H1 (cell line): ENCODE data around the gene UTS2R. TPM values are rescaled to one million over a fixed set of nuclear protein-coding genes. Genes with fewer than 3 reads are reported as not detected.

ENCODE experiments used
- CTCF ChIA-PET: fragments of 300-600 bp; sonication (Branson Sonifier 250); formaldehyde crosslinking; loops from one replicate; lab custom pipeline; 2021; ENCODE audit not compliant: partially characterized antibody; lab: Charles Lee
- POLR2A ChIA-PET: fragments of 300-600 bp; sonication (Branson Sonifier 250); formaldehyde crosslinking; loops from one replicate; lab custom pipeline; 2021; ENCODE audit warnings: inconsistent platforms; ENCODE audit not compliant: partially characterized antibody; lab: Charles Lee
- DNase-seq, 2 experiments: peaks; one replicate each; pipeline versions ENCODE4 v3.0.0 to v3.0.0-alpha.2; 2010 to 2022; ENCODE audit warnings: low spot score in 2 of 2, low read depth in 1 of 2, mixed read lengths in 1 of 2
- FAIRE-seq: peaks from 2 replicates; lab custom pipeline; 2011; peaks lifted over from hg19 to GRCh38; lab: Jason Lieb, UNC
- H2AFZ ChIP-seq: 2 replicates; pipeline ENCODE4 v1.8.1; 2012; ENCODE audit warnings: low read length, inconsistent platforms
- H2AK5ac ChIP-seq: 2 replicates; pipeline ENCODE4 v1.6.1; 2013; ENCODE audit warnings: low read depth, low read length
- H2BK120ac ChIP-seq: replicated peaks from 2 replicates; pipeline ENCODE3; 2013; ENCODE audit warnings: low read depth, low read length, inconsistent platforms
- H2BK12ac ChIP-seq: 2 replicates; pipeline ENCODE4 v1.6.1; 2013; ENCODE audit warnings: low read depth, low read length
- H2BK15ac ChIP-seq: 2 replicates; pipeline ENCODE4 v1.6.1; 2013; ENCODE audit warnings: low read length
- H2BK20ac ChIP-seq: 2 replicates; pipeline ENCODE4 v1.6.1; 2013; ENCODE audit warnings: low read length
- H2BK5ac ChIP-seq: 2 replicates; pipeline ENCODE4 v1.6.1; 2013; ENCODE audit warnings: low read depth, low read length
- H3K14ac ChIP-seq: 2 replicates; pipeline ENCODE4 v1.6.1; 2013; ENCODE audit warnings: inconsistent platforms; ENCODE audit not compliant: insufficient read length
- H3K18ac ChIP-seq: 2 replicates; pipeline ENCODE4 v1.6.1; 2013; ENCODE audit warnings: low read length; ENCODE audit errors: extremely low read depth
- H3K23ac ChIP-seq: 2 replicates; pipeline ENCODE4 v1.6.1; 2013; ENCODE audit warnings: inconsistent platforms; ENCODE audit not compliant: insufficient read length
- H3K23me2 ChIP-seq: 2 replicates; pipeline ENCODE4 v1.6.1; 2013; ENCODE audit warnings: low read depth, low read length
- H3K27ac ChIP-seq: 2 replicates; pipeline ENCODE4 v1.6.1; 2011; ENCODE audit warnings: low read depth, low read length, inconsistent platforms
- H3K27me3 ChIP-seq, 4 experiments: replicated peaks in 1 of 4; 1 replicate in 1 of 4; 2 replicates in 3 of 4; pipeline versions ENCODE4 v1.6.1 to v1.8.1; 2011 to 2013; ENCODE audit warnings: low read length in 3 of 4, mild to moderate bottlenecking in 3 of 4, inconsistent platforms in 2 of 4, mixed read lengths in 2 of 4, moderate library complexity in 1 of 4; ENCODE audit not compliant: control insufficient read depth in 3 of 4, insufficient read depth in 3 of 4; ENCODE audit errors: extremely low read depth in 1 of 4
- H3K36me3 ChIP-seq, 4 experiments: 2 replicates each; pipeline versions ENCODE4 v1.6.1 to v1.8.1; 2011 to 2013; ENCODE audit warnings: mild to moderate bottlenecking in 4 of 4, low read length in 3 of 4, moderate library complexity in 2 of 4, control low read depth in 1 of 4, inconsistent platforms in 1 of 4; ENCODE audit not compliant: insufficient read depth in 4 of 4, control insufficient read depth in 2 of 4
- H3K4ac ChIP-seq: replicated peaks from 2 replicates; pipeline ENCODE3; 2013; ENCODE audit warnings: low read length, low read depth, mixed read lengths, inconsistent platforms; ENCODE audit not compliant: insufficient read length
- H3K4me1 ChIP-seq, 4 experiments: replicated peaks in 1 of 4; 1 replicate in 1 of 4; 2 replicates in 3 of 4; pipeline versions ENCODE4 v1.6.1 to v1.8.1; 2011 to 2013; ENCODE audit warnings: low read length in 3 of 4, inconsistent platforms in 2 of 4, mixed read lengths in 1 of 4; ENCODE audit not compliant: insufficient read depth in 4 of 4, control insufficient read depth in 3 of 4
- H3K4me2 ChIP-seq, 2 experiments: 2 replicates each; pipeline versions ENCODE4 v1.6.1 to v1.8.1; 2011 to 2013; ENCODE audit warnings: low read depth in 2 of 2, low read length in 2 of 2, control low read depth in 1 of 2, inconsistent platforms in 1 of 2, mild to moderate bottlenecking in 1 of 2; ENCODE audit not compliant: insufficient read depth in 1 of 2
- H3K4me3 ChIP-seq, 4 experiments: fragments of 200-600, 300-600 bp in 1 of 4; sonication (generic), shearing (Covaris generic), sonication (Bioruptor Twin) in 1 of 4; 2 replicates each; pipeline versions ENCODE4 v1.5.1 to v1.8.1; 2011 to 2016; ENCODE audit warnings: low read length in 4 of 4, low read depth in 3 of 4, control low read depth in 2 of 4, inconsistent platforms in 2 of 4, mild to moderate bottlenecking in 2 of 4, mixed read lengths in 1 of 4, moderate library complexity in 1 of 4; ENCODE audit not compliant: insufficient read depth in 2 of 4; ENCODE audit errors: extremely low read depth in 1 of 4
- H3K56ac ChIP-seq: replicated peaks from 2 replicates; pipeline ENCODE3; 2013; ENCODE audit warnings: low read depth, mild to moderate bottlenecking, mixed read lengths, low read length, inconsistent platforms; ENCODE audit not compliant: insufficient read length
- H3K79me1 ChIP-seq: 2 replicates; pipeline ENCODE4 v1.6.1; 2013; ENCODE audit warnings: low read depth, low read length, control low read depth
- H3K79me2 ChIP-seq, 2 experiments: 2 replicates each; pipeline versions ENCODE4 v1.6.1 to v1.8.1; 2012 to 2013; ENCODE audit warnings: low read length in 2 of 2, mild to moderate bottlenecking in 2 of 2, inconsistent platforms in 1 of 2; ENCODE audit not compliant: insufficient read depth in 2 of 2, control insufficient read depth in 1 of 2
- H3K9ac ChIP-seq, 4 experiments: replicated peaks in 1 of 4; 1 replicate in 1 of 4; 2 replicates in 3 of 4; pipeline versions ENCODE4 v1.6.1 to v1.8.1; 2011 to 2013; ENCODE audit warnings: low read depth in 3 of 4, low read length in 3 of 4, control low read depth in 2 of 4, mild to moderate bottlenecking in 2 of 4, moderate library complexity in 2 of 4, inconsistent platforms in 1 of 4; ENCODE audit errors: extremely low read depth in 1 of 4
- H3K9me3 ChIP-seq, 2 experiments: 2 replicates each; pipeline versions ENCODE4 v1.6.1 to v1.8.1; 2012 to 2013; ENCODE audit warnings: mild to moderate bottlenecking in 2 of 2, moderate library complexity in 2 of 2, control low read depth in 1 of 2, inconsistent platforms in 1 of 2, low read depth in 1 of 2, low read length in 1 of 2, mixed read lengths in 1 of 2; ENCODE audit not compliant: insufficient read depth in 2 of 2
- H4K20me1 ChIP-seq, 2 experiments: replicated peaks in 1 of 2; 2 replicates each; pipeline versions ENCODE3 to v1.8.1; 2011 to 2013; ENCODE audit warnings: inconsistent platforms in 2 of 2, low read length in 2 of 2, mild to moderate bottlenecking in 1 of 2; ENCODE audit not compliant: insufficient read depth in 2 of 2, control insufficient read depth in 1 of 2
- H4K5ac ChIP-seq: 2 replicates; pipeline ENCODE4 v1.6.1; 2013; ENCODE audit warnings: low read length, low read depth, mixed read lengths, inconsistent platforms; ENCODE audit not compliant: insufficient read length
- H4K8ac ChIP-seq: 2 replicates; pipeline ENCODE4 v1.8.0; 2013; ENCODE audit warnings: mild to moderate bottlenecking, moderate library complexity, low read length, inconsistent platforms; ENCODE audit not compliant: insufficient read depth; ENCODE audit errors: extremely low read depth
- H4K91ac ChIP-seq: replicated peaks from 2 replicates; pipeline ENCODE3; 2013; ENCODE audit warnings: low read length, mixed read lengths, inconsistent platforms; ENCODE audit not compliant: insufficient read length
- CBX8 ChIP-seq: fragments of 300-800, 300-1000 bp; sonication (generic); IDR thresholded peaks from 2 replicates; pipeline ENCODE4 v1.7.1; 2016; ENCODE audit warnings: low read depth, low read length, borderline replicate concordance
- CEBPB ChIP-seq: IDR thresholded peaks from 2 replicates; pipeline ENCODE4 v1.6.1; 2012; ENCODE audit warnings: low read depth, low read length
- CHD2 ChIP-seq: IDR thresholded peaks from 2 replicates; pipeline ENCODE4 v1.6.1; 2012; ENCODE audit warnings: low read length, improper control_type of control experiment
- JUN ChIP-seq: IDR thresholded peaks from 2 replicates; pipeline ENCODE4 v1.6.1; 2011; ENCODE audit warnings: low read depth, mild to moderate bottlenecking, improper control_type of control experiment, low read length
- KDM4A ChIP-seq: IDR thresholded peaks from one replicate; pipeline ENCODE4 v1.7.1; 2012; ENCODE audit warnings: low read depth, mild to moderate bottlenecking, moderate library complexity, low read length, inconsistent platforms; ENCODE audit not compliant: severe bottlenecking
- NANOG ChIP-seq: IDR thresholded peaks from 2 replicates; pipeline ENCODE4 v1.6.1; 2011; ENCODE audit warnings: low read length, low read depth, mild to moderate bottlenecking, inconsistent platforms; ENCODE audit not compliant: insufficient read depth, poor library complexity, severe bottlenecking
- SUZ12 ChIP-seq: fragments of 200-600 bp; sonication (generic); IDR thresholded peaks from 2 replicates; pipeline ENCODE4 v1.6.1; 2012; ENCODE audit warnings: mild to moderate bottlenecking, inconsistent platforms, low read length, moderate library complexity, mixed read lengths
- TAF7 ChIP-seq: optimal IDR thresholded peaks from 2 replicates; pipeline ENCODE3; 2011; ENCODE audit warnings: low read depth, mild to moderate bottlenecking, inconsistent platforms, low read length, moderate library complexity, borderline replicate concordance
- TBP ChIP-seq: IDR thresholded peaks from 2 replicates; pipeline ENCODE4 v1.6.1; 2011; ENCODE audit warnings: low read depth, low read length, improper control_type of control experiment
- ZNF274 ChIP-seq: IDR thresholded peaks from 2 replicates; pipeline ENCODE4 v1.7.0; 2012; ENCODE audit warnings: low read length, borderline replicate concordance; ENCODE audit errors: extremely low read depth
- WGBS, 2 experiments: shearing (Covaris generic) in 1 of 2; methylation state at CpG; one replicate each; pipeline versions ENCODE4 v1.1.6 to v1.1.7; 2013 to 2015; ENCODE audit warnings: low lambda C conversion rate in 2 of 2, mixed read lengths in 2 of 2, inconsistent platforms in 1 of 2, low coverage in 1 of 2, missing lambda C conversion rate in 1 of 2; ENCODE audit not compliant: insufficient replicate concordance in 2 of 2, insufficient coverage in 1 of 2, insufficient read length in 1 of 2; ENCODE audit errors: extremely low coverage in 1 of 2, missing lambda C conversion rate in 1 of 2; 5-methylcytosine and 5-hydroxymethylcytosine counted together
- polyA plus RNA-seq, 7 experiments: library from polyadenylated mRNA; depleted of rRNA in 3 of 7; stranded (reverse) in 5 of 7; unstranded in 2 of 7; fragments of >200 nt in 5 of 7; fragments of 200-250 nt in 2 of 7; gene quantifications; 1 replicate in 5 of 7; 2 replicates in 1 of 7; 4 replicates in 1 of 7; pipeline versions ENCODE4 v1.2.1 to v1.2.3, GENCODE V29; 2011 to 2013; ENCODE audit warnings: missing spikeins in 2 of 7, mixed read lengths in 2 of 7
- total RNA-seq: library from RNA; stranded (reverse); fragmentation: NEBNext Ultra II Directional; extraction: Animal tissue kit (Norgen Biotek cat#: 25700); gene quantifications from 2 replicates; pipeline ENCODE4 v1.2.1, GENCODE V29; 2021
- TF ChIP-seq, protein P1 (sequence below): IDR thresholded peaks from 2 replicates; pipeline ENCODE4 v1.6.1; 2011; ENCODE audit warnings: low read depth, mild to moderate bottlenecking, low read length; ENCODE audit not compliant: insufficient read depth
- TF ChIP-seq, protein P2 (sequence below): IDR thresholded peaks from 2 replicates; pipeline ENCODE4 v1.6.1; 2012; ENCODE audit warnings: inconsistent platforms

UTS2R gene
- total and polyA plus RNA-seq, 2 of the 8 experiments (the other 6 are each of a cell fraction or from before 2014, with no cell fraction given), result 0.27 TPM; not detected in 1

DNA sequence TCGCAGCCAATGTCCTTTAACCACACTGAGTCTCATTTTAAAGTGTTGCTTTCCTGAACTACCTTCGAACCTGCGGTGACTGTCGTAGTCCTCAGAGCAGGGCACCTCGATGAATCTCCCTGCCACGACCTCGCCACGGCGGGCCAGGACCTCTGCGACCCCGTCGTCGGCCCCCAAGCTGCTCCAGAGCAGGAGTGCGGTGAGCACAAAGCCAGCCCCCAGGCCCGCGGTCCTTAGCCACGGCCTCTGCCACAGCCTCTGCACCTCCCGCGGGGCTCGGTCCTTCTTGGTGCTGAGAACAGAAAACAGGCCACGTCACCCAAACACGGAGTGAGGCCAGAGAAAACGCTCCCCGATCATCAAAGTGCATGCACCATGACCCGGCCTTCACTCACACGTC is 43.8 kb downstream of the UTS2R start:
- no peak for DNase-seq
- POLR2A ChIA-PET, result interaction anchor here (0.9 kb wide), 1 partner anchor 20 kb away, joined by 3 read pairs; no protein-coding TSS in a partner anchor
- H3K27me3 ChIP-seq, result no peaks in the 10 kb centered on the region
- 91% methylated on average over 26 of the region's 26 CpGs; no CpG with 5 or more reads in 1 of the 2 experiments for WGBS, 2 experiments
- H3K27ac ChIP-seq, result no peak overlapping the region
- H3K14ac ChIP-seq, result no peak overlapping the region
- H3K4me3 ChIP-seq, result no peak overlapping the region
- no peak overlapping the region for H3K56ac ChIP-seq
- H3K79me2 ChIP-seq, result no peaks in the 10 kb centered on the region
- no peak overlapping the region for H3K23ac ChIP-seq
- peaks cover 5 to 9% of the 10 kb centered on the region in 2 experiments for H4K20me1 ChIP-seq
- H2AK5ac ChIP-seq, result no peak overlapping the region
- H2BK15ac ChIP-seq, result peak overlapping the region; percentile 40; the same call in 1 of the 2 replicates
- peak overlapping the region; percentile 4; the same call in 1 of the 2 replicates for H4K8ac ChIP-seq
- no peak overlapping the region for H2AFZ ChIP-seq
- no peak overlapping the region for H2BK5ac ChIP-seq
- FAIRE-seq, result no peak
- no peak overlapping the region for H2BK12ac ChIP-seq
- 0 out of 8 replicates have a peak, but pooled peaks cover 0 to 2% (median 0%) of the 10 kb centered on the region in 4 experiments for H3K36me3 ChIP-seq
- no peak overlapping the region for H4K5ac ChIP-seq
- CTCF ChIA-PET, result interaction anchor here (0.6 to 2.1 kb wide), 12 partner anchors 10 to 116 kb away, joined by 3 to 6 read pairs (median 3); no protein-coding TSS in a partner anchor
- 0 out of 2 replicates have a peak overlapping the region, but pooled peaks have one; percentile 48 for H2BK20ac ChIP-seq
- peaks cover 6% of the 10 kb centered on the region for H3K23me2 ChIP-seq
- H3K4me1 ChIP-seq, result peaks cover 0 to 3% (median 1%) of the 10 kb centered on the region in 4 experiments; a peak in 4 of 7 replicates
- H4K91ac ChIP-seq, result no peak overlapping the region
- no peak overlapping the region for H3K18ac ChIP-seq
- H3K79me1 ChIP-seq, result peaks cover 2% of the 10 kb centered on the region; the same call in 1 of the 2 replicates
- H3K4me2 ChIP-seq, result no peak overlapping the region
- no peaks in the 10 kb centered on the region for H3K9me3 ChIP-seq
- H3K9ac ChIP-seq, result no peak overlapping the region
- no peak overlapping the region for H2BK120ac ChIP-seq
- no peak overlapping the region for H3K4ac ChIP-seq
- TF ChIP-seq CHD2 (no peak), CEBPB (no peak), KDM4A (no peak), TAF7 (no peak), JUN (no peak), SUZ12 (no peak), TBP (no peak), NANOG (no peak), CBX8 (no peak), ZNF274 (no peak)
- TF ChIP-seq, protein P1, sequence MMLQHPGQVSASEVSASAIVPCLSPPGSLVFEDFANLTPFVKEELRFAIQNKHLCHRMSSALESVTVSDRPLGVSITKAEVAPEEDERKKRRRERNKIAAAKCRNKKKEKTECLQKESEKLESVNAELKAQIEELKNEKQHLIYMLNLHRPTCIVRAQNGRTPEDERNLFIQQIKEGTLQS, result no peak
- TF ChIP-seq, protein P2, sequence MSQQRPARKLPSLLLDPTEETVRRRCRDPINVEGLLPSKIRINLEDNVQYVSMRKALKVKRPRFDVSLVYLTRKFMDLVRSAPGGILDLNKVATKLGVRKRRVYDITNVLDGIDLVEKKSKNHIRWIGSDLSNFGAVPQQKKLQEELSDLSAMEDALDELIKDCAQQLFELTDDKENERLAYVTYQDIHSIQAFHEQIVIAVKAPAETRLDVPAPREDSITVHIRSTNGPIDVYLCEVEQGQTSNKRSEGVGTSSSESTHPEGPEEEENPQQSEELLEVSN, result no peak
